GM11168 (cell line): ENCODE measurements around the gene TRPM4.
"Not testable (repeated sequence)": the region's sequence is repeated elsewhere in the genome, so short reads cannot be mapped to it uniquely, and the experiment has no call there.

Experiments used
- in situ Hi-C: fragments of 300-500 bp; cut with MboI; formaldehyde crosslinking; loops from one replicate; pipeline ENCODE4 v1.12.0; 2022; ENCODE audit warnings: low sequenced_read_pairs; ENCODE audit not compliant: unreplicated experiment

TRPM4 gene

DNA sequence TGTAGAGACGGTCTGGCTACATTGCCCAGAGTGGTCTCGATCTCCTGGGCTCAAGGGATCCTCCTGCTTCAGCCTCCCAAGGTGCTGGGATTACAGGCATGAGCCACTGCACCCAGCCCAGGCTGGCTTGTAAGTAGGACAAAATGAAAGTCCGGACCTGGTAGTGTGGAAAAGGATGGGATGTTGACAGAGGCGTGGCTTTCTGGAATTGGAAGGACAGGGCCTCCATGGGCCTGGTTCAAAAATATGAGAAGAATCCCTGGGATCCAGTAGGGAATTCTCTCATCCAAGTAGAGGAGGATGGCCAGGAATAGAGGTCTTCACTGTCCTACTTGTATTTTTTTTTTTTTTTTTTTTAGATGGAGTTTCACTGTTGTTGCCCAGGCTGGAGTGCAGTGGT lies 64.9 kb downstream of the TRPM4 start:
- in situ Hi-C loops: no loop called here

DNA sequence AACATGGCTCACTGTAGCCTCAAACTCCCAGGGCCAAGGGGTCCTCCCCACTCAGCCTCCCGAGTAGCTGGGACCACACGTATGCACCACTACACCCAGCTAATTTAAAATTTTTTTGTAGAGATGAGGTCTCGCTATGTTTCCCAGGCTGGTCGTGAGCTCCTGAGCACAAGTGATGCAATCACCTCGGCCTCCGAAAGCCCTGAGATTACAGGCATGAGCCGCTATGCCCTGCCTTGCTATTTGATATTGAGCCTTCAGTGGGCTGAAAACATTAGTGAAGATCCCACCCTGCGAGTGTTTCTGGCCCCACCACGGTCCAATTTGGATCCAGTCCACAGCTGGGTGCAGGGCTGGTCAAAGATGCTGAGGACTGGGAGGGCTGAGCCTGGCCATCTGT lies 65.9 kb downstream of the TRPM4 start:
- in situ Hi-C loops: no loop called here

DNA sequence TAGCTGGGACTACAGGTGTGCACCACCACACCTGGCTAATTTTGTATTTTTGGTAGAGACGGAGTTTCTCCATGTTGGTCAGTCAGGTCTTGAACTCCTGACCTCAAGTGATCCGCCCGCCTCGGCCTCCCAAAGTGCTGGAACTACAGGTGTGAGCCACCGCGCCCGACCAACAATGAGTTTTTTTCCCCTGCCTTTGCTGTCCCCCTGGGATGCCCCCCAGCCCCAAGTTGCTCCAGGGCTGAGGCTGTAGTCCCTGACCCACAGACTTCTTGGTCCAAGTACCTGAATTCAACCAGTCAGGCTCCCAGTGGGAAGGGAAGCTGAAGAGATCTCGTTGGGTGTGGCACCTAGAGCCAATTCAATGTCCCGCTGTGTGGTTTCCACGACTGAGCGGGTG lies 66.8 kb downstream of the TRPM4 start:
- in situ Hi-C loops: not testable (repeated sequence)

DNA sequence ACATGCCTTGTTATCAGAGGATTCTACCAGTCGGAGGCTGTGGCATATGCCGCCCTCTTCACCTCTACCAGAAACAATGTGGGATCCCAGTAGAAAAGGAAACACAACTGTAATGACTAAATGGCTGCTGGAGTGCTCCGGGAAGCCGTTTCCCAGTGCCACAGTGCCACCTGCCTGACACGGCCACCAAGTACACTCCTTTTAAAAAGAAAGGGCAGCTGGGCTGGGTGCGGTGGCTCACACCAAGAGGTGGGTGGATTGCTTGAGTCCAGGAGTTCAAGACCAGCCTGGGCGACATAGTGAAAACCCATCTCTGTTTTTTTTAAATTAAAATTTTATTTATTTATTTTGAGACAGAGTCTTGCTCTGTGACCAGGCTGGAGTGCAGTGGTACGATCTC lies 67.3 kb downstream of the TRPM4 start:
- in situ Hi-C loops: no loop called here

DNA sequence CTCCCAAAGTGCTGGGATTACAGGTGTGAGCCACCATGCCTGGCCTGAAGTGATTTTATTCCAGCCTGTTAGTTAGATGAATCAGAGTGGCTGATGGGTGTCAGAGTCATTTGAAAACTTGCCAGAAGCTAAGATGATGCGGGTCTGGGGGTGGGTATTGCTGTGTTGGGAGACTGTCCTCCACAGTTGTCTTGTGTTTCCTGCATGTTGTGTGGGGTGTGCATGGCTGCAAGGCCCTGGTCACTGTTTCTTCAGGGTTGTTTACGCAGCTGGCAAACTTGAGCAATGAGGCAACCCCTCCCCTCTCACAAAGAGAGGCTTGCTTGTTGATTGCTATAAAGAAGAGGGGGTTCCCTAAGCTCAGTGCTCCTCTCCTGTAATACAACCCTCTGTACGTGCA lies 71.8 kb downstream of the TRPM4 start:
- in situ Hi-C loops: no loop called here

DNA sequence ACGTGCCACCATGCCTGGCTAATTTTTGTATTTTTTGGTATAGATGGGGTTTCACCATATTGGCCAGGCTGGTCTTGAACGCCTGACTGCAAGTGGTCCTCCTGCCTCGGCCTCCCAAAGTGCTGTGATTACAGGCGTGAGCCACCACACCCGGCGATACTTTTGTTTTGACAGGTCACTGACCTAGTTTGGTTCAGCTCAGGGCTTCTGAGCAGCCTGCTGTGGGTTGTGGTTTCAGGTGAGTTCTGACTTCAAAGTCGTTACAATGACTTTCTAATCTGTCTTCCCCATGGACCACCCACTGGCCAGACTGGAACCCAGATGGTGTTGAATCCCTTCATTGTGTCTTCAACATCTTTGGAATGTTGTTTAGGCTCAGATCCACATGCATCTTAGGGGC lies 73.8 kb downstream of the TRPM4 start:
- in situ Hi-C loops: no loop called here

DNA sequence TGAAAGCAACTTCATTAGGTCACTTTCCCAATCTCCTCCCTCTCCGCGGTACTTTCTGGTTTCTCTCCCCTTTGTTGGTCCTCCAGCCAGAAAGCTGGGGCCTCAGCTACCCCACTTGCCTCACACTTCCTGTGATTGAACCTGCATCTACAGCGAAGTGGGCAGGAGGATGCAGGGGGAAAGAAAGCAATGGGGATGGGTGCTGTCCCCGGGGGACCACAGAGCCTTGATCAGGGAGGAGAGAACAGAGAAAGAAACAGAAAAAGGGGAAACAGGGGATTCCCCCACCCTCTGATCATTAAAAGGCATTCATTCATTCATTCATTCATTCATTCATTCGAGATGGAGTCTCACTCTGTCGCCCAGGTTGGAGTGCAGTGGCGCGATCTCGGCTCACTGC lies 74.2 kb downstream of the TRPM4 start:
- in situ Hi-C loops: no loop called here

DNA sequence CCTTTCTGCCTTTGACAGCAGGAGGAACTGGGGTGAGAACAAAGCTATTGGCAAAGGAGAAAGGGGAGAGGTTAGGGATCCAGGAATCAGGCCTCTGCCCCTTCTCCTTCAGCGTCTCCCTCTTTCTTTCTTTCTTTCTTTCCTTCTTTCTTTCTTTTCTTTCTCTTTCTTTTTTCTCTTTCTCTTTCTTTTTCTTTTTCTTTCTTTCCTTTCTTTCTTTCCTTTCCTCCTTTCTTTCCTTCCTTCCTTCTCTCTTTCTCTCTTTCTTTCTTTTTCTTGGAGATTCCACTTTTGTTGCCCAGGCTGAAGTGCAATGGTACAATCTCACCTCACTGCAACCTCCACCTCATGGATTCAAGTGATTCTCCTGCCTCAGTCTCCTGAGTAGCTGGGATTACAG lies 75.6 kb downstream of the TRPM4 start:
- in situ Hi-C loops: no loop called here

DNA sequence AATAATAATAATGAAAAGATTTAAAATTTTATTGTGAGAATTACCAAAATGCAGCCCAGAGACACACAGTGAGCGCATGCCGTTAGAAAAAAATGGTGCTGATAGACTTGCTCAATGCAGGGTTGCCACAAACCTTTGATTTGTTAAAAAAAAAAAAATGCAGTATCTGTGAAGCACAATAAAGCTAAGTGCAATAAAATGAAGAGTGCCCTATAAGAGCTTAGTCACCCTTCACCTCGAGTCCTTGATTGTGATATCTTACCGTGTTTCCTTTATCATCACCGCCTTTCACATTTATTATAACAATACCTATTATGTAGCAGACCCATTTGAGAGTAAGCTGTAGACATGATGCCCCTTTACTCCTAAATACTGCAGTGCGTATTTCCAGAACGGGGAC lies 84.2 kb downstream of the TRPM4 start:
- in situ Hi-C loops: no loop called here

DNA sequence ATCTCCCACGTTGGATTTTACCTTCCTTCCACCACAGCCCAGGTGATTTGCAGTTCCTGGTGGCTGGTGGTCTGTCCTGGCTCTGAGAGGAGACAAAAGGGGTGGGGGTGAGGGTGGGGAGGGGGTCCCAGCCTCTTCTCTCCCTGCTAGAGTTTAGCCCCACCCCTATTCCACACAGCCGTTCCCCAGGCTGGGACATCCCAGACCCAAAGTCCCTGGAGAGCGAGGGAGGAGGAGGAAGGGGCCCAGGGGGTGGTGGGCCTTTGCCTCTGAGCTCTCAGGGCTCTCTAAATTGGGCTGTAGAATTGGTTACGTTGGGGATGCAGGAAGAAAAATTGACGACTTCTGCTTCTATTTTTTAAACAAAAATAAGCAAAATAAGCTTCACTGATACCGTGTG lies 85.5 kb downstream of the TRPM4 start:
- in situ Hi-C loops: no loop called here

DNA sequence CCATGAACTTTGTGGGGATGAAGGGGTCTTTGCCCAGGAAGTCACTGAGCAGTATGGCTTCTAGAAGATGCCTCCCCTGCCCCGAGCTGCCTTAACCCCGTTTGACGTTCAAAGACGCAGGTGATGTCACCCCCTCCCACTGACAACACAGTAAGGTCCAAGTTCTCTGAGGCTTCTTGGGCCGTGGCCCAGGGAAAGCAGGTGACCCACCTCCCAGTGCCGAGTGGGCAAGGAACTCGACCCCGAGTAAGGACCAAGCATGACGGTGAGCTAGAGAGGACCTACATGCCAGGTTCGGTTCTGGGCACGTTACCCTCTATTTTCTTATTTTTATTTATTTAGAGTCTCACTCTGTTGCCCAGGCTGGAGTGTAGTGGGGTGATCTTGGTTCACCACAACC lies 86.1 kb downstream of the TRPM4 start:
- in situ Hi-C loops: no loop called here

DNA sequence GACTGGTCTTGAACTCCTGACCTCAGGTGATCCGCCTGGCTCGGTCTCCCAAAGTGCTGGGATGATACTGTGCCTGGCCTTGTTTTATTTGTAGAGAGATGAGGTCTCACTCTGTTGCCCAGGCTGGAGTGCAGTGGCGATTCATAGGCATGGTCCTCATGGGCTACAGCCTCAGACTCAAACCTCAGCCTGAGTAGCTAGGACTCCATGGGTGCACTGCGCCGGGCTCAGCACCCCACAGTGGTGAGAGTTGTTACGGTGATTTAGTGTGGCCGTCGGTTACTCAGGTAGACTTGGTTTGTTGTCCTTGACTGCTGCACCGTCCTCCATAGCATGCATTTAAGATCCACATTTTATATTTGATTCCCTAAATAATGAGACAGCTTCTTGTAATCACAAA lies 86.7 kb downstream of the TRPM4 start:
- in situ Hi-C loops: no loop called here

DNA sequence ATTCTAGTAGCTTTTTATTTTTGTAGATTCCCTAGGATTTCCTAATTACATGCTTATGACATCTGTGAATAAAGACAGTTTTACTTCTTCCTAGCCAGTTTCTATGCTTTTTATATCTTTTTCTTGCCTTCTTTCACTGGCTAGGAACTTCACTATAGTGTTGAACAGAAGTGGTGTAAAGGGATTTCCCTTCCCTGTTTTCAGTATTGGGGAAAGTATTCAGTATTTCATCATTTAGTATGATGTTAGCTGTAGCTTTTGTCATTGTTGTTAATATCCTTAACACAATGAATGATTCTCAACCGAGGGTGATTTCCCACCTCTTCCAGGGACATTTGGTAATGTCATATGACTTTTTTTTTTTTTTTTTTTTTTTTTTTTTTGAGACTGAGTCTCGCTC lies 90.1 kb downstream of the TRPM4 start:
- in situ Hi-C loops: no loop called here

DNA sequence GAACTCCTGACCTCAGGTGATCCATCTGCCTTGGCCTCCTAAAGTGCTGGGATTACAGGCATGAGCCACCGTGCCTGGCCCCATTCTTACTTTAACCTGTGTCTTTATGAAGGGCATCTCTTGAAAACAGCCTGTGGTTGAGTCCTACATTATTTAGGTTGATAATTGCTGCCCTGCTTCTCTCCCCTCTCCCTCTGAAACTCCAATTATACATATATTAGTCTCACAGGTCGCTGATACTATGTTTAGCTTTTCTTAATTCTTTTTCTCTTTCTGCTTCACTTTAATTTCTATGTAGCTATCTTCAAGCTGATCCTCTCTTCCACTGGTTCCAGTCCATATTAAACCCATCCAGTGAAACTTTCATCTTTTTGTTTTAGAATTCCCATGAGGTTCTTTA lies 92.3 kb downstream of the TRPM4 start:
- in situ Hi-C loops: no loop called here

DNA sequence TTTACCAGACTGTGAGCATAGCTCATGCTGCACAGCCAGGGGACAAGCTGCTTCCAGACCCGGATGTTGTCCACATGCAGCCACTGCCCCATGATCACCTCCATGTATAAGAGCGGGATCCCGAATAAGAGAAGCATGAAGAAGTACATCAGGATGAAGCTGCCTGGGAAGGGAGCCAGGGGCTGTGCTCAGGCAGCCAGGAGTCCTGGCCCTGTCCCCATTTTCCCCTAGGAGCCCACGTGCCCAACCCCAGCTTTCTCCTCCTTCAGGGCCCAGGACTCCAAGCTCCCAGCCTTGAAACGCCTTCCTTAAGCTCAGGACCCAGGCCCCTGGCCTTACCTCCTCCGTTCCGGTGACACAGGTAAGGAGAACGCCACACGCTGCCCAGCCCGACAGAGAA lies 98.1 kb downstream of the TRPM4 start:
- in situ Hi-C loops: no loop called here

DNA sequence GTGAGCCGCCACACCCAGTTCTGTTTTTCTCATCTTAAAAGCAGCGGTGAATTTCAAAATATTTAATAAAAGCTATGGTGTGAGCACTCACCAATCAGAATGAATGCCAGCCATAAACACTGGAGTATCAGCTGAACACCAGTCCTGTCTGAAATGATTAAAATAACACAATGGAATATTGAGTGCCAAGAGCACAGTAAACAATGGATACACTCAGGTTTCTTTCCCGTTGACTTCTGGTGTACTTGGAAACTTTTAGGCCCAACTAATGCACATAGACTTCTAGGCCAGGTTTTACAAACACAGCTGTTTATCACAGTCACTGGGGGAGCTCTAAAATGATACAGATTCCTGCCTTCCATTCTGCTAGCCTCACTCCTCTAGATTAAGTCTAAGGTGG lies 99.1 kb downstream of the TRPM4 start:
- in situ Hi-C loops: no loop called here
